Colonic mucosa (tissue), 4 donors: ENCODE measurements around the gene GNPAT. TPM values are rescaled to one million over a fixed set of nuclear protein-coding genes. Genes with fewer than 3 reads are reported as not detected.

Experiments used
- DNase-seq: peaks from one replicate; pipeline ENCODE4 v3.0.0-alpha.2; 2020
- H3K27ac ChIP-seq: fragments of 200-600 bp; one replicate; pipeline ENCODE4 v1.8.0; 2021
- H3K27me3 ChIP-seq: fragments of 200-600 bp; one replicate; pipeline ENCODE4 v1.8.0; 2021
- H3K36me3 ChIP-seq: fragments of 200-600 bp; one replicate; pipeline ENCODE4 v1.8.0; 2021
- H3K4me1 ChIP-seq: fragments of 200-600 bp; one replicate; pipeline ENCODE4 v1.8.0; 2021; ENCODE audit warnings: mild to moderate bottlenecking
- H3K4me3 ChIP-seq: fragments of 200-600 bp; one replicate; pipeline ENCODE4 v1.8.0; 2021
- H3K9ac ChIP-seq, 2 donors: one replicate each; pipeline ENCODE4 v1.7.0; 2013; ENCODE audit warnings: control low read depth in 2 of 2, low read depth in 2 of 2, low read length in 2 of 2
- H3K9me3 ChIP-seq: fragments of 200-600 bp; one replicate; pipeline ENCODE4 v1.8.0; 2021
- intact Hi-C: fragments of 100-400 bp; cut with DNase I; formaldehyde crosslinking; loops from one replicate; pipeline ENCODE4 v1.14.1; 2022
- total RNA-seq, 2 donors: library from RNA; stranded (reverse); fragmentation: NEBNext Ultra II Directional in 1 of 2; extraction: Animal tissue kit (Norgen Biotek cat#: 25700) in 1 of 2; gene quantifications; one replicate each; pipeline ENCODE4 v1.2.1, GENCODE V29; 2021
- TF ChIP-seq, protein P1 (sequence below): fragments of 200-600 bp; IDR thresholded peaks from one replicate; pipeline ENCODE4 v1.8.0; 2022; ENCODE audit warnings: antibody characterized with exemption, mild to moderate bottlenecking
- donor health status: healthy.
- donor health status: DM: no; HTN: no; CAD: no.
- donor health status: DM: no; HTN: no; CAD: no.

The GNPAT gene
- total RNA-seq = 10 to 100 TPM; 34.9 to 40.5 TPM

DNA sequence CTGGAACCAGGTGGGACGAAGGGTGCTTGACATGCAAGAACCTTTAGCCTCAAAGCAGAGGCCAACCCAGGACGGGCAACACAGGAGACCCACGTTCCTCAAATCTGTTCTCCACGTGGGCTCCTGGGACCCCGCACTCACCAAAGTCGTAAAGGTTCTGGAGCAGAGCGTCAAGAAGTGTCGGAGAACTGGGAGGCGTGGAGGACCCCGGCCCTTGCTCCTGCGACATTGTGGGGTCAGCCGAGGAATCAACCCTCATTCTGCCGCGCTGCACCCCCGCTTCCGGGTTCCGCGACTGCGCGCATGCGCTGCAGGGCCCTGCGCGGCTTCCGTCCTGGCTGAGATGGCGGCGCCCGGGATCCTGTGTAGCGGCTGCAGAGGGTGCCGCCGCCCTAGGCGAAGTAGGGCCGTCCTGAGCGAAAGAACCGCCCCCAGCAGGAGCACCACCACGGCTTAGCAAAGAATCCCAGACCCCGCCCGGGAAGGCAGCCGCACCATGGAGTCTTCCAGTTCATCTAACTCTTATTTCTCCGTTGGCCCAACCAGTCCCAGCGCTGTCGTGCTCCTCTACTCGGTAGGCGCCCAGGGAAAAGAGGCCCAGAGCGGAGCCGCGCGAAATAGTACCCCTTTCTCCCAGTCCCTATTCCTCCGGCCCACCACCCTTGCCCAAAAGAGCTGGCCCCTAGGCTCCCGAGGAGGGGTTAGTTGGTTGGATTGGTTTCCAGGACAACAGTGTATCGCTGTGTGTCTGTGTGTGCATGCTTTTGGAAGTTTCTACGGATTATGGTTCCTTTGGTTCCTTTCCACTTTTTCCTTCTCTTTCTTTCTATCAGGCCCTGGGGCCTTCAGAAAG lies at the start of gene GNPAT:
TSS of gene GNPAT (plus strand) at position 330 of the 853 bp plus-strand sequence. CDS start at position 497, 167 bp downstream.
- peaks cover 13% of the 10 kb centered on the region for H3K4me1 ChIP-seq
- intact Hi-C loops = no loop called here

DNA sequence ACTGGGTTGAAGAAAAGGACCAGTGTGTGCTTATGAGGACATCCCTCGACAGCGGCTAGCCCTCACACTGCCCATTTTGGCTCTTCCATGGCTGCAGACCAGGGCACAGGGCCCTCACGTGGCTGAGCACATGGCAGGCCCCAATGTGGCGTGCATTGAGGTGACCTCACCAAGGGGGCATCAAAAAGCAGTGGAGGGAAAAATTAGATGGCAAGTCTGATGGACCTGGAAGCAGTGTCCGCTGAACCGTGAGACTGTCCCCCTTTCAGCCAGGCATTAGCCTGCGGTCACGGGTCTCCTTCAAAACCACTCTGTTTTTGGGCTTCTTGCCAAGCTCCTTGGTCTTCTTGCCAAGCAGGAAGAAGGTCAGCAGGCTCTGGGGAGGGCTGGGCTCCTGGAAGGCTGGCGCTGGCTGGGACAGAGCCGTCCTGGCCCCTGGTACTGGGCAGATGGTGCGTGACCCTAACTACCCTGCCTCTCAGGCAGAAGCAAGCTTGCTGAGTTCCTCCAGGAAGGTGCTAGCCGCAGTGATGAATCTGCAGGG lies 48.3 kb upstream of the GNPAT start:
- no peaks in the 10 kb centered on the region for H3K9me3 ChIP-seq
- TF ChIP-seq, protein P1, sequence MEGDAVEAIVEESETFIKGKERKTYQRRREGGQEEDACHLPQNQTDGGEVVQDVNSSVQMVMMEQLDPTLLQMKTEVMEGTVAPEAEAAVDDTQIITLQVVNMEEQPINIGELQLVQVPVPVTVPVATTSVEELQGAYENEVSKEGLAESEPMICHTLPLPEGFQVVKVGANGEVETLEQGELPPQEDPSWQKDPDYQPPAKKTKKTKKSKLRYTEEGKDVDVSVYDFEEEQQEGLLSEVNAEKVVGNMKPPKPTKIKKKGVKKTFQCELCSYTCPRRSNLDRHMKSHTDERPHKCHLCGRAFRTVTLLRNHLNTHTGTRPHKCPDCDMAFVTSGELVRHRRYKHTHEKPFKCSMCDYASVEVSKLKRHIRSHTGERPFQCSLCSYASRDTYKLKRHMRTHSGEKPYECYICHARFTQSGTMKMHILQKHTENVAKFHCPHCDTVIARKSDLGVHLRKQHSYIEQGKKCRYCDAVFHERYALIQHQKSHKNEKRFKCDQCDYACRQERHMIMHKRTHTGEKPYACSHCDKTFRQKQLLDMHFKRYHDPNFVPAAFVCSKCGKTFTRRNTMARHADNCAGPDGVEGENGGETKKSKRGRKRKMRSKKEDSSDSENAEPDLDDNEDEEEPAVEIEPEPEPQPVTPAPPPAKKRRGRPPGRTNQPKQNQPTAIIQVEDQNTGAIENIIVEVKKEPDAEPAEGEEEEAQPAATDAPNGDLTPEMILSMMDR = no peak
- peak; percentile 49 for DNase-seq
- no peaks in the 10 kb centered on the region for H3K27me3 ChIP-seq
- H3K4me1 ChIP-seq = no peaks in the 10 kb centered on the region
- H3K4me3 ChIP-seq = no peak overlapping the region
- intact Hi-C loops = no loop called here
- no peaks in the 10 kb centered on the region for H3K36me3 ChIP-seq
- H3K27ac ChIP-seq = no peak overlapping the region
- H3K9ac ChIP-seq = no peak overlapping the region

More for the DNA sequence above, at the start of gene GNPAT:
- Histone ChIP-seq H3K9ac (peak within 1 kb of the TSS; percentile 89 to 94), H3K27ac (peak within 1 kb of the TSS; percentile 80), H3K36me3 (no peaks in the 10 kb centered on the region), H3K4me3 (peak within 1 kb of the TSS; percentile 81), H3K27me3 (no peaks in the 10 kb centered on the region), H3K9me3 (no peaks in the 10 kb centered on the region)
- TF ChIP-seq, protein P1 = no peak
- DNase-seq = peak; percentile 90

DNA sequence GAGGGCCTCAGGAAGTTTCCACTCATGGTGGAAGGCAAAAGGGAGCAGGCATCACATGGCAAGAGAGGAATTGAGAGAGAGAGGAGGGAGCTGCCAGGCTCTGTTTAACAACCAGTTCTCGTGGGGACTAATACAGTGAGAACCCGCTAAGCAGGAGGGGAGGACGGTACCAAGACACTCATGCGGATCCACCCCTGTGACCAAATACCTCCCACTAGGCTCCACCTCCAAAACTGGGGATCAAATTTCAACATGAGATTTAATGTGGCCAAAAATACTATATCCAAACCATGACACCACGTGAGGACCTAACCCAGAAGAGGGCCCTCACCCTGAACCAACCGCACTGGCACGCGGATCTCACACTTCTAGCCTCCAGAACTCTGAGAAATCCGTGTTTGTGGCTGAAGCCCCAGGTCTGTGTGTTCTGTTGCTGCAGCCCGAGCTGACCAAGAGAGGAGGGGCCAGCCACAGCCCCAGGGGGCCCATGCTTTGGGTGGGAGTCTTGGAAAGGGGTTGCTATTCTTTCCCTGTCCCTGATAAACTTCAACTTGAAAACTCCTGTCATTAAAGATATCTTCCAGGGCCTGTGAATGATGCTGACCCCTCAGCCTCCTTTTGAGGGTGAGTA lies 47.2 kb upstream of the GNPAT start:
- no peak for DNase-seq
- no peaks in the 10 kb centered on the region for H3K9me3 ChIP-seq
- no peak overlapping the region for H3K4me3 ChIP-seq
- H3K4me1 ChIP-seq = no peaks in the 10 kb centered on the region
- H3K9ac ChIP-seq = no peak overlapping the region
- H3K27ac ChIP-seq = no peak overlapping the region
- no peaks in the 10 kb centered on the region for H3K27me3 ChIP-seq
- intact Hi-C loops = no loop called here
- TF ChIP-seq, protein P1 = no peak
- H3K36me3 ChIP-seq = no peaks in the 10 kb centered on the region

DNA sequence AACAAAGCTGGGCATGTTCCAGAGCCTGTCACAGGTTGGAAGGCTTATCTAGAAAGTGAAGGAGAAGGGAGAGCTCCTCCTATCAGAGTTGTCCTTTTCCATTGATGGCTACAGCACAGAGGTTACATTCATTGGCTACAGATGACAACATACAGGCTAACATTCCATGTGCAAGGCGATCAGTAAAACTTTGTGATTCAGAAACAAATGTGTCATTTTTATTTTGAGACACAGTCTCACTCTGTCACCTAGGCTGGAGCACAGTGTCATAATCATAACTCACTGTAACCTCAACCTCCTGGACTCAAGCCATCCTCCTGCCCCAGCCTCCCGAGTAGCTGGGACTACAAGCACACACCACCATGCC lies 46.6 kb upstream of the GNPAT start:
- H3K4me1 ChIP-seq = no peaks in the 10 kb centered on the region
- DNase-seq = no peak
- no peaks in the 10 kb centered on the region for H3K27me3 ChIP-seq
- no peak overlapping the region for H3K9ac ChIP-seq
- no peaks in the 10 kb centered on the region for H3K9me3 ChIP-seq
- TF ChIP-seq, protein P1 = no peak
- no peak overlapping the region for H3K27ac ChIP-seq
- no peak overlapping the region for H3K4me3 ChIP-seq
- no peaks in the 10 kb centered on the region for H3K36me3 ChIP-seq
- intact Hi-C loops = no loop called here

DNA sequence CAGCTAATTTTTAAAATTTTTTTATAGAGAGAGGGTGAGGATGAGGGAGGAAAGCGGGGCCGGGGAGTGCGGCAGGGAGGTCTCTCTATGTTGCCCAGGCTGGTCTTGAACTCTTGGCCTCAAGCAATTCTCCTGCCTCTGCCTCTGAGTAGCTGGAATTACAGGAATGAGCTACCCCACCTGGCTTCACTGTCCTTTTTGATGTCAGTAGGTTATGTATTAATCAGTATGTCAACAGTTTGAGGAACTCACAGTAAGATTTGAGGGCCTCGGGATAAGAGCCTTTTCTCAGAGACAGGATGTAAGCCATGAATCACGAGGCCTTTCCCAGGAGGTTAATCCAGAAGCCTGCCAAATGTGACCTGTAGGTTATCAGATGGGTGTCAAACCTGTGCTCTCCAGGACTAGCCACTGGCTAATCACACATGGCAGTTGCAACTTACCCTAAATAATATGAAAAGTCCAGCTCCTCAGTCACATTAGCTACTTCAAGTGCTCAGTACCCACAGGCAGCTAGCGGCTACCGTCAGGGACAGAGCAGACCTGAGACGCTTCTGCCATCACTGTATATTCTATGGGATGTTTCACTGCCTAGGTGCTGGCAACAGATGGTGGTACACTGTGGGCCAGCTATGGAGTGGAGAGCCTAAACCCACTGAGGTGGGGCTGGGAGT lies 46.0 kb upstream of the GNPAT start:
- no peak for DNase-seq
- H3K9ac ChIP-seq = no peak overlapping the region
- no peaks in the 10 kb centered on the region for H3K9me3 ChIP-seq
- TF ChIP-seq, protein P1 = no peak
- no peaks in the 10 kb centered on the region for H3K36me3 ChIP-seq
- intact Hi-C loops = no loop called here
- no peaks in the 10 kb centered on the region for H3K27me3 ChIP-seq
- H3K4me1 ChIP-seq = no peaks in the 10 kb centered on the region
- H3K4me3 ChIP-seq = no peak overlapping the region
- no peak overlapping the region for H3K27ac ChIP-seq
